Activated gamma-delta T cell treated with anti-CD3 and anti-CD28 coated beads, Interleukin-2, amount 50 U/mL, for 16 hours (primary cell): ENCODE data around the gene METRNL.

Experiments
- DNase-seq: peaks from one replicate; pipeline ENCODE4 v3.0.0-alpha.2; 2020; ENCODE audit warnings: low read depth

The METRNL gene

DNA sequence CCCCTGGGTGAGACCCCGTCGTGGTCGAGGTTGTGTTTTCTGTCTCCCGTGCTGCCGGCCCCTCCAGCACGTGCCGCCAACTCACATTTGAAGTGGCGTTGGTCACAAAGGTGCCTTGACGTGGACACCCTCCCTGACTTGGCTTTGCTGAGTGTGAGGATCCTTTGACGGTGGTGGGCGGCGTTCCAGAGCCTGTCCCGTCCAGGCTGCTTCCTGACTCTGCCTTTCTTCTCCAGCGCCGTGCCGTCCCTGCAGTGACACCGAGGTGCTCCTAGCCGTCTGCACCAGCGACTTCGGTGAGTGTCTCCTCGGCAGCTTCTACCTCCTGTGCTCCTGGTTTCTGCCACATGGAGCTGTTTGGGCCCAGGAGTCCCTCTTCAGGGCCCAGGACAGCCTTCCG, 13.5 kb downstream of the METRNL start:
- no peak for DNase-seq

DNA sequence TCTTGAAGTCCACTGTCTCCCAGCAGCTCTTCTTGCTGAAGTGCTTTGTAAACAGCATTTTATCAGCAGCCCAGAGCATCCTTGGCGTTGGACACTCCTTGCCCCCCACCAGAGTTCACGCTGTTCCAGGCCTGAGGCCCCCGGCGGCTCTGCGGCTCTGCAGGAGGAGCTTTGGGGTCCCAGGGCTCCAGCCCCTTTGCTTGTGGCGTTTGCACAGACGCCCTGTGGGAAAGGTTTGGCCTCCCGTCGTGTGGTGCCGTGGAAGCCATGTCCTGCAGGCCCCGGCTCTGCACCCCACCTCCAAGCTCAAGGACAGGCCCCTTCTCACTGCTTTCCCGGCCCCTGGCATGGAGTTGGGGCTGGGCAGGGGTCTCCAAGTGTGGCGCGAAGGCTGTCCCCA, 14.1 kb downstream of the METRNL start:
- no peak for DNase-seq

DNA sequence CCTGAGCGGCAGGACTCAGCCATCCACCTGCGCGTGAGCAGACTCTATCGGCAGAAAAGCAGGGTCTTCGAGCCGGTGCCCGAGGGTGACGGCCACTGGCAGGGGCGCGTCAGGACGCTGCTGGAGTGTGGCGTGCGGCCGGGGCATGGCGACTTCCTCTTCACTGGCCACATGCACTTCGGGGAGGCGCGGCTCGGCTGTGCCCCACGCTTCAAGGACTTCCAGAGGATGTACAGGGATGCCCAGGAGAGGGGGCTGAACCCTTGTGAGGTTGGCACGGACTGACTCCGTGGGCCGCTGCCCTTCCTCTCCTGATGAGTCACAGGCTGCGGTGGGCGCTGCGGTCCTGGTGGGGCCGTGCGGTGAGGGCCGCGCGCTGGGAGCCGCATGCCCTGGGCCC, 14.9 kb downstream of the METRNL start:
- no peak for DNase-seq

DNA sequence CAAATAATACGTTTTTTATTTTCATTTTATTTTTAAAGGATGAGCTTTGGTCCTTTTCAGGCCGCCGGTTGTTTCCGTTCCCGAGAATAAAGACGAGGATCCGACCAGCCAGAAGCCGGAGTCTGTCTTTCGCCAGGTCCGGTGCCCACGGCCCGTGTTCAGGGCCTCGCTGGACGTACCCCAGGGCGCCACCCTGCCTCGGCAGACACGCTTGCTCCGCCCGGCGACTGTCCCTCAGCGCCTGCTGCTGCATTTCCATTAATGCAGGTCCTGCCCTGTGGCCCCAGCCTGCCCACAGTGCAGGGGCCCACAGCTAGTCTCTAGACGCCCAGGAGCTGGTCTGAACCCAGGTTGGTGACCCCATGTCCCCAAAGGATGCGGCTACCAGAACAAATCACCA, 15.6 kb downstream of the METRNL start:
- no peak for DNase-seq

DNA sequence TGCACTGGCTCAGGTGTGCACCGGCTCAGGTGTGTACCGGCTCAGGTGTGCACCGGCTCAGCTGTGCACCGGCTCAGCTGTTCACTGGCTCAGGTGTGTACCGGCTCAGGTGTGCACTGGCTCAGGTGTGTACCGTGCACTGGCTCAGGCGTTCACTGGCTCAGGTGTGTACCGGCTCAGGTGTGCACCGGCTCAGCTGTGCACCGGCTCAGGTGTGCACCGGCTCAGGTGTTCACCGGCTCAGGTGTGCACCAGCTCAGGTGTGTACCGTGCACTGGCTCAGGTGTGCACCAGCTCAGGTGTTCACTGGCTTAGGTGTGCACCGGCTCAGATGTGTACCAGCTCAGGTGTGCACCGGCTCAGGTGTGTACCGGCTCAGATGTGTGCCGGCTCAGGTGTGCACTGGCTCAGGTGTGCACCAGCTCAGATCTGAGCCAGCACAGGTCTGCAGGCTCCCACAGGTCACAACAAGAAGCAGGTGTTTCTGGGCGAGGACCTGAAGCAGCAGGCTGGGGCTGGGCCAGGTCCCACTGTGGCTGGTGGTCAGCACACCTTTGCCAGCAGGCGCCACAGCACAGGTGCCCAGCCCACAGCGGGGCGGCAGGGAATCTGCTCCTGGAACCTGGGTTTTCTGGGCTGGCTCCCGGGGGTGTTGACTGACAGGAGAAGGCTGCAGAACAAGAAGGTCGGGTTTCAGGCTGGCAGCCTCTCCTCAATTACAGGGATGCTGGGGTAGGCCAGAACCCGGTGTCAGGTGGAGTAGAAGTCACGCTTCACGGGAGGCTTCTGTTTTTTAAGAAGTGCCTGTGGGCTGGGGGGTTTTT, 17.2 kb downstream of the METRNL start:
- DNase-seq, result no peak

DNA sequence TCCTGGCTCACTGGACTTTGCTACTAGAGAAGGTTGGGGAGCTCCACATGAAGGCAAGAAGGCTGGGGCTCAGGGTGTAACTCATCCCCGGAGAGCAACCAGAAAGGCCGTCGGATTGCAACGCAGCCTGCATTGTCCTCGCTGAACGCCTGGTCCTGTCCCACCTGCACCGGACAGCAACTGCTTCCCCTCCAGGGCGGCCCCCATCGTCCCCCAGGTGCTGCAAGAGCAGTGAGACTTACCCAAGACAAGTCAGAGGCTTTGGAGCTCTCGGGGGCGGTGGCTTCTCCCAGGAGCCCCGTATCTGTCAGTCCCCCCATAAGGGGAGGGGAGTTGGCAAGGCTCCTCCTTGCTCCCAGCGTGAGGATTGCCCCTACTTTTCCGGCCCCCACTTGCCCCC, 18.4 kb downstream of the METRNL start:
- DNase-seq, result no peak

DNA sequence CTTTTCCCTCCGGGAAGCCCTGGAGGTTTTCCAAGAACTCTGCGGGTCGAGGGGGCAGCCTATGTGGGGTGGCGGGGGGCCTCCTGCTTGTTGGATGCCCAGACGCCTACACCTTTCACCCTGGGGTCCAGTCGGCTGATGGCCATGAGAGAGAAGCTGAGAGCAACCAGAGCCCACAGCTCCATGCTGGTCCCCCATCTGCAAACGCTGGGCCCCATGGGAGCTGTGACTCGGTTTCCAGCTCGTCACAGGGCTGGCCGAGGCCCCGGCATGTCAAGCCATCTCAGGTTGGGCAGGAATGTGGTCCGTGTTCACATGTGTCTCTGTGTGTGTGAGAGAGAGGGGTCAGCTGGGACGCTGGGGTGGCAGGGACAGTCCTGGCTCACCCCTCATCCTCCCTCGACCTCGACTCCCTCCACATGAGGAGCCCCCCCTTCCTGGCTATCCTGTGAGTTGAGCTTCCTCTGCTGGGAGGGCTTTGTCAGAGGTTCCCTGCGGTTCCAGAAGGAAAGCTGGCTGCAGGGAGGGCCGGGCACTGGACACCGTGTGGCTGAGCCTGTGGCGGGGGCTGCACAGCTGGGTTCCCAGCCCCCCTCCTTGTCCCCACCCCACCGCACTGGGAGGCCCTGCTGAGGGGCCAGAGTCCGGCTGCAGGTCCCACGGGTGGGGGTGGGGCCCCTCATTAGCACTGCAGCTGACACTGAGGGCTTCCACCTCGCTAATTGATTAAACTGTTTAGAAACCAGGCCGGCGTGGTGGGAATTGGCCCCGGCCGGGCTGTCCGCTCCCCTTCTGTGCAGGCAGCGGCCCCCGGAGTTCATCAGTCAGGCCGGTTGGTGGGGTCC, 19.1 kb downstream of the METRNL start:
- no peak for DNase-seq

DNA sequence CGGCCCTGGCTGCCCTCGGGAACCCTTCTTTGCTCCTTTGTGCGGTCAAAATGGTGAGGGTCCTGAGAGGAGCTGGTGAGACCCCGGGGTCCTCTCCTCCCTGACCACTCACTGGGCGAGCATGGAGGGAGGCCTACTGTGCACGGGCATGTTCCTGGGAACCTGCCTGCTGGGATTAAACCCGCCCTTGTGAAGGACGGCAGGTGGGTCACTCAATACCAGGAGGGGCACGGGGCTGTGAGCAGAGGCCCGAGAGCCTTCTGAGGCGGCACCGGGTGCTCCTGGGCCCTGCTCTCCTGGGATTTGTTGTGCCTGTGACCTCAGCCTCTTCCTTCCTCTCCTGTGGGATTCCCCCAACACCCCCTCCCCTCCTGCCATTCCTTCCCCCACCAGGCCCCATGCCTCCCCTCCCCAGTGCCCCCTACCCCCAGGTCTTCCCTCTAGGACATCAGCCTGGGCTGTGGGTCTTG, 19.7 kb downstream of the METRNL start:
- DNase-seq, result no peak

DNA sequence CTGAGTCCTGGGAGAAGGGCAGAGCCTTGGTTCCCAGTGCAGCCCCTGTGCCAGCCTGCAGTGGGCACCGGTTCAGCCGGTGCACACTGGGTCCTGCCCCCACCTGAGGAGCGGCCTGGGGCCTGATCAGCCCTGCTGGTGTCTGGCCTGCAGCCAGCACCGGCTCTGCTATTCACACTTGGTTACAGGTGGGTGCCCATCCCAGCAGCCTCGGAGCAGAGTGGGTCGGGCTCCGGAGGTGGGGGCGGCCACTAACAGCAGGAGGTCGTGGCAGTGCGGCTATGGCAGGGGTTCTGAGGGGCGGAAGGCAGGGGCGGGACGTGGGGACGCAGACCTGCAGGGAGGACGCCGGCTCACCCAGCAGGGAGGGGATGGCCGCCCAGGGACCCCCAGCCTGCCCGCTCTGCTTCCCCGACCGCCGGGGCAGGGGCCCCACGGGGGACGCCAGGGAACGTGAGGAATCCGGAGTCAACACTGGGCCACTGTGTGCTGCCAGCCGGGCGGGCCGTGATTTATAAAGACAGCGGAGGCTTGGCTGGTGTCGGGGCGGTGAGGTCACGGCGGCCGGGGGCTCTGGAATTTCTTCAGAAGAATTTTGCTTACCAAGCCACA, 20.3 kb downstream of the METRNL start:
- DNase-seq, result no peak

DNA sequence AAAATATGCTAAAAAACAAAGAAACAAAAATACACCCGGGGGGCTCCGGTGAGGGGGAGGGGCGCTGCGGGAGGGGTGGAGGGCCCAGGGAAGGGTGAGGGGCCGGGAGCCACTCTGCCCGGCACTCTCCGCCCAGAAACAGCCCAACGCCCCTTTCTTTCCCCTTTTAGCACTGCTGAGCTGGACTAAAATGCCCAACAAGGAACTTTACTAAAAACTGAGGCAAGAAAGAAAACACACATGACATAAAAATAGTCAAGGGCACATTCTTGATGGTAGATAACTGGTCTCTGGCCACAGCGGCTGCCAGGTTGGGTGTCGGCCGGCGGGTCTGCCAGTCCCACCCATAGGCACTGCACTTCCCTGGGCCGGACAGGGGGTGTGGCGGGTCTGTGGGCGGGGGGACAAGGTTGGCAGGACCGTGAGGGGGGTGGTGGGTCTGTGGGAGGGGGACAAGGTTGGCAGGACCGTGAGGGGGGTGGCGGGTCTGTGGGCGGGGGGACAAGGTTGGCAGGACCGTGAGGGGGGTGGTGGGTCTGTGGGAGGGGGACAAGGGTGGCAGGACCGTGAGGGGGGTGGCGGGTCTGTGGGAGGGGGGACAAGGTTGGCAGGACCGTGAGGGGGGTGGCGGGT, 20.9 kb downstream of the METRNL start:
- no peak for DNase-seq

DNA sequence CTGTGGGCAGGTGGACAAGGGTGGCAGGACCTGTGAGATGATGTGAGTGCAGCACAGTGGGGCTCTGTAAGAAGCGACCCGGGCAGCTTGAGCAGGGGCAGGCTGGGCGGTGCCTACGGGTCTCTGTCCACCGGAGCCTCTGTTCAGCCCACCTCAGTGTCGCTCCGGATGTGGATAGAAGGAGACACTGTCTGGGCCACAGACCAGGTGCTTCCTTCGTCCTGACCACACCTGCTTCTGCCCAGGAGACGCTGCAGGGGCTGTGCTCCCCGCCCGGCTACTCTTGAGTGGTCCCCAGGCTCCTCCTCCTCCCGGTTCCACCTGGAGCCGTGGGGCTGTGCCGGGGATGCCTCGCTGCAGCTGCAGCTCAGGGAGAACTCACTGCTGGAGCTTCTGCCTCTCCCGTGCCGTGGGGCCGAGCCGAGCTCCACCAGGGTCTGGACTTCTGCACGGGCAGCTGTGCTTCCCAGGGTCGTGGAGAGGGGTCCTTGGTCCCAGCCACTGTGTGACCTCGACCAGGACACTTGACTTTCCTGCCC, 21.5 kb downstream of the METRNL start:
- no peak for DNase-seq

DNA sequence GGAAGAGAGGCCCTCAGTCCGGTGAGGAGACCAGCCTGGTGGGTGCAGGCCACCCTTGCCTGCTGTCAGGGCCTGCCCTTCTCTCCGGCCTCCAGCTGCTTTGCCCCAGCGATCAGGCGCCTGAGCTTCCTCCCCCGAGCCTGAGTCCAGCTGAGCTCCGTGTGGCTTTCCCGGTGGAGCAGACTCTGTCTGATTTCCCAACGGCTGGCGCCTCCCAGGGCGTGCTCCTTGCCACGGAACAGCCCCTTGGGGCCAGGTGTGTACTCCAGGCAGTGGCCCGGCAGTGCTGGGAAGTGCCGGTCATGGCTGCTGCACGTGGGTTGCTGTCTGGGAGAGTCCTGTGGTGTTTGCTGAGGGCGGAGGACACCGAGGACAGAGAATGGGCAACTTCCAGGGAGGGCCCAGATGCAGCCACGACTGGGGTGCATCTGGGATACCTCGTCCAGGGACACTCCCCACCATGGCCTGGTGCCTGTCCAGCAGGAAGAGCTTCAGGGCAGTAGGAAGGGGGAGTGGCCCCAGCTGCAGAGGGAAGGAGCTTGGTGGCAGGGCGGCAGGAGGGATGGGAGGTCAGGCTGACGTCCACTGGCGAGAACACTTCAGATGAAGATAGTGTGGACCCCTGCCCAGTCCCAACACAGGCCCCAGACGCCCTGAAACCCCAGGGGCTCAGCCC, 22.5 kb downstream of the METRNL start:
- no peak for DNase-seq

DNA sequence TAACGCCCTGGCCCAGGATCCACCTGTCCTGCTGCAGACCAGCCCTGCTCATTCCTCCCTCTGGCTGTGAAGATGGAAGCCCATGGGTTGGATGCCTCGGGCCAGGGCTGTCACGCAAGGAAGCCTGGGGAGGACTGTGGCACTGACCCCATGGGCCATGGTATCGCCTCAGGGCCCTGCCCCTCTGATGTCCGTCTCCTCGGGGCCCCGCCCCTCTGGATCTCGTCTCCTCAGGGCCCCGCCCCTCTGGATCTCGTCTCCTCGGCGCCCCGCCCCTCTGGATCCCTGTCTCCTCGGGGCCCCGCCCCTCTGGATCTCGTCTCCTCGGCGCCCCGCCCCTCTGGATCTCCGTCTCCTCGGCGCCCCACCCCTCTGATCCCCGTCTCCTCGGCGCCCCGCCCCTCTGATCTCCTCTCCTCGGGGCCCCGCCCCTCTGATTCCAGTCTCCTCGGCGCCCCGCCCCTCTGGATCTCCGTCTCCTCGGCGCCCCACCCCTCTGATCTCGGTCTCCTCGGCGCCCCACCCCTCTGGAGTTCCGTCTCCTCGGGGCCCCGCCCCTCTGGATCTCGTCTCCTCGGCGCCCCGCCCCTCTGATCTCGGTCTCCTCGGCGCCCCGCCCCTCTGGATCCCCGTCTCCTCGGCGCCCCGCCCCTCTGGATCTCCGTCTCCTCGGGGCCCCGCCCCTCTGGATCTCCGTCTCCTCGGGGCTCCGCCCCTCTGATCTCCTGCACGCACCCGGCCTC, 24.0 kb downstream of the METRNL start:
- no peak for DNase-seq

DNA sequence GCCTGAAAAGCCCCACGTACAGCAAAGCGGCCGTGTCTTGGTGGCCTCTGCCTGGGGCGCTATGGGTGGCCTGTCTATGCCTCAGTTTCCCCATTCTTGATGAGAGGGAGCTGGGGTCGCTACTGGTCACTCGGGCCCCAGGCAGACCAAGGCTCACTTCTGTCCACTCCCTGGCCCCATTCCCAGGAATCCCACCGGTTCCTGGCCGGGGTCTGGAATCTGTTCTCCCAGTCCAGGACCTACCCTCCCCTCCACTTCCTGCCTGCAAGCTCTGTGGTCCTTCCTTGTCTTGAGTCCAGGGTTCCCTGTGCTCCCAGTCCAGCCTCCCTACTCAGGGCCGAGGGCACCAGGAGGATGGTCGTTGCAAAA, 24.5 kb downstream of the METRNL start:
- no peak for DNase-seq

DNA sequence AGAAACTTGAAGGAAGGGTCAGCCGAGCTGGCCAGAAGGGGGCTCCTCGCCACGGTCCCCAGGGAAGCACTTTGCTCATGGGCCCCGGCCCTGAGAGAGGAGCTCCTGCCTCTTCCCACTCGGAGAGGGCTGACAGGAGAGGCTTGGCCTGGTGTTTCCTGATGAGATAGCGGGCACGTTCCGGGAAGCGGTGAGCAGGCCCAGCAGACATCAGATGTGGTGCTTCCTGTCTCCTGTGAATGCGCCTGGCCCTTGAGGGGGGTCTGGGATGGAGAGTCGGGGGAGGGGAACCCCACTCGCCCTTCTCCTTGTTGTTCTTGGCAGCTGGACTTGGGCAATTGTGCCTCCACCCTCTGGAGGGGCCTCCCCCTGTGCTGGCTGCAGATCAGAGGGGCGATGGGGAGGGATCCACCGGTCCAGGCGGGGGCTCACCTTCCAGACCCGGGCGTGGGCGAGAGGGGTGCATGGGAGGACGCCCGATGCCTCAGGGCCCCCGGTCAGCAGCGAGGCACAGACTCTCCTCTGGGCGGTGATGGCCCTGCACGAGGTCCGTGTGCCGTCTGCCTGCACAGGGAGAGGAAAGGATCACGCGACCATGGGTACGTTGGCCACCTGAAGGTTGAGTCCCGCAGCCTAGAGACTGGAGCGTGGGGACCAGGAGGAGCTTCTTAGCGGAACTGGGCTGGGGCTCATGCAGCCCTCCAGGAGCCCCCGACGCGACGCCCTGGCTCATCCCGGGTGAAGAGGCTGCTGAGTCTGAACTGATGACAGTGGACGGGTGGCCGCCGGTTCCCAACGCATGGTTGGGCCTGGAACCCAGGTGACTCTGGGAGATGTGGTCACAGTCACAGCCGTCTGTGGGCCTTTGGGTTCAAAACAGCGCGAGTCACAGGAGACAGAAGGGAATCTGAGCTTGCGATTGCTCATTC, 25.4 kb downstream of the METRNL start:
- DNase-seq, result no peak

DNA sequence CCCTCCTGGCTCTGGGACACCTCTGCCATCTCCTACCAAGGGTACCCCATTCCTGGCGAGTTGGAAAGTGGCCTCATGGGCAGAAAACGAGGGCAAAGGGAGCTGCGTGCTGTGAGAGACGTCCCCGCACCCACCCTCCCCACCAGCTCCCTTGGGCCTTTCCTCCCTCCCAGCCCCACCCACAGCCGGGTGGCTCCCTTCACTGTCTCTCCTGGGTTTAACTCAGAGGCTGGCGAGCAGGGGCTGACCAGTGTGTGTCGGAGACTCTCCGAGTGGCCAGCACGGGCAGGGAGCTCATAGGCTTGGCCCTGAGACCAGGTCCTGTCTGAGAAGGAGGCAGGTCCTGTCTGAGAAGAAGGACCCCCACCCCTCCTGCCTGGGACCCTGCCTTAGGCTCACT, 26.1 kb downstream of the METRNL start:
- DNase-seq, result no peak

DNA sequence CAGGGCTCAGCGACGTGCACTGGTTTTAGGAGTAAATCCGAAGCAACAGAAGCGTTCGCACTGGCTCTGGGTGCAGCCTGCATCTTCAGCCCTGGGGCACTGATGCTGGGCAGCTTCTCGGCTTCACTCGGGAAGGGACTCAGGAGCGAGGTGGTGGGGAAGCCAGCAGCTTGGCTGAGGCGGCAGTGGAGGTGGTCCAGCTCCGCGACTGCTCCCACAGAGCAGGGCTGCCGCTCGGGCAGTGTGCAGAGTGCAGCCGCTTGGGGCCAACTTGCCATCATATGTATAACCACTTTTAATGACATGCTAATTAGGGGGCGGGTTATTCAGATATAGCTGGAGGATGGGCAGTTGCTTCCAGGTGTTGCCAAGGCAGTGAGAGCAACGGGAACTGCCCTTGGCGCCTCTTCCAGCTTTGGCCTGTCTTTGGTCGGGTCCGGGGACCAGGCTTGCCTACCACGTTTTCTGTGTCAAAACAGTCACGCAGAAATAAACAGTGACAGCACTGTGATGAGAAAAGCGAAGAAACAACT, 26.7 kb downstream of the METRNL start:
- no peak for DNase-seq

DNA sequence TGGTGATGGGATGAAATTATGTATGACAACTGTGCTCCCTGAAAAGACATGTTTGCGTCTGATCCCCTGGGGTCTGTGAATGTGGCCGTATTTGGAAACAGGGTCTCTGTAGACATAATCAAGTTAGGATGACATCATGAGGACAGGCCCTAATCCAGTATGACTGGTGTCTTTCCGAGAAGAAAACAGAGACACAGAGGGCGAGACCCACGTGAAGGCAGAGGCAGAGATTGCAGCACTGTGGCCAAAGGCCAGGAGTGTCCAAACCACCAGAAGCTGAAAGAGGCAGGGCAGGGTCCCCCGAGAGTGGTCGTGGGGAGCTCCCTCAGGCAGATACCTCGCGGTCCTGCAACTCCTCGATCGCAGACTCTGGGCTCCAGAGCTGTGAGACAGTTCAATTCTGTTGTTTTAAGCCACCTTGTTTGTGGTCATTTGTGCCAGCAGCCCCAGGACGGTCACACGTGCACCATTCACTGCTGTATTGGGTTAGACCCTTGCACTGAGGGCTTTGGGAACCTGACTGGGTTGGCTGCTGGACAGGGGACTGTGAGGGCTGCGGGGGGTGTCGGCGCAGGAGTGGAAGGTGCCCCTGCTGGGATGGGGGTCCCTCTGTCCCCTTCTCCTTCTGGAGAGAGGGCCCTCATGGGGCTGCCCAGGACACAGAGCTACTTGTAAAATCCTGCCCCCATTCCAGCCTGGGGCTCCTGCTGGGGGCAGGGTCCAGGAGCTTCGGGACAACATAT, 27.7 kb downstream of the METRNL start:
- DNase-seq, result no peak

DNA sequence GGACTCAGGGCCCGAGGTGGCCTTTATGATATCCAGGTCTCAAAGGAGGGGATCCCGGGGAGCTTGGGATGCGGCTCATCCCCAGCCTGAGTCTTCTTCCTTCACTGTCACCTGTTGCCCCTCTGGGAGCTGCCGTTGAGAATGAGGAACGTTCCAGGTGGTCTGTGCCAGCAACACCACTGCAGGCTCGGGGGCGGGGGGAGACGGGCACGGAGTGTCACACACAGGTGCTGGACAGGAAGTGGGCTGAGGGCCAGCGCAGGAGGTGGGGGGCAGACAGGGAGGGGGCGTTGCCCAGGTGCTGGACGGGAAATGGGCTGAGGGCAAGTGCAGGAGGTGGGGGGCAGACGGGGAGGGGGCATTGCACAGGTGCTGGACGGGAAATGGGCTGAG, 28.2 kb downstream of the METRNL start:
- no peak for DNase-seq
